Hepatocyte (in vitro differentiated cells): ENCODE measurements around the gene KDM8. TPM values are rescaled to one million over a fixed set of nuclear protein-coding genes. Genes with fewer than 3 reads are reported as not detected.

Experiments
- DNase-seq: peaks from one replicate; pipeline ENCODE4 v3.0.0-alpha.2; 2016; ENCODE audit warnings: low spot score
- H2AFZ ChIP-seq: fragments of 200-600 bp; sonication (generic); 2 replicates; pipeline ENCODE4 v1.6.0; 2016; ENCODE audit warnings: antibody characterized with exemption, mild to moderate bottlenecking
- H3K27ac ChIP-seq: fragments of 200-600 bp; sonication (generic); 2 replicates; pipeline ENCODE4 v1.5.1; 2016; ENCODE audit warnings: mild to moderate bottlenecking
- H3K27me3 ChIP-seq: fragments of 200-600 bp; sonication (generic); 2 replicates; pipeline ENCODE4 v1.6.1; 2016
- H3K36me3 ChIP-seq: fragments of 200-600 bp; sonication (generic); replicated peaks from 2 replicates; pipeline ENCODE4 v1.5.1; 2016; ENCODE audit warnings: low read depth; ENCODE audit not compliant: insufficient read depth
- H3K4me1 ChIP-seq: fragments of 200-600 bp; sonication (generic); 2 replicates; pipeline ENCODE4 v1.5.1; 2016; ENCODE audit warnings: mild to moderate bottlenecking, moderate library complexity; ENCODE audit not compliant: insufficient read depth
- H3K4me2 ChIP-seq: fragments of 200-600 bp; sonication (generic); 2 replicates; pipeline ENCODE4 v1.6.0; 2016
- H3K4me3 ChIP-seq: fragments of 200-600 bp; sonication (generic); 2 replicates; pipeline ENCODE4 v1.5.1; 2016; ENCODE audit warnings: mild to moderate bottlenecking
- H3K79me2 ChIP-seq: fragments of 200-600 bp; sonication (generic); 2 replicates; pipeline ENCODE4 v1.6.0; 2017; ENCODE audit warnings: mild to moderate bottlenecking
- H3K9me2 ChIP-seq: fragments of 200-600 bp; sonication (generic); replicated peaks from 2 replicates; pipeline ENCODE4 v1.6.0; 2017; ENCODE audit warnings: mild to moderate bottlenecking; ENCODE audit not compliant: insufficient read depth
- H3K9me3 ChIP-seq: fragments of 200-600 bp; sonication (generic); 2 replicates; pipeline ENCODE4 v1.5.1; 2016; ENCODE audit warnings: low read depth, mild to moderate bottlenecking
- H4K20me1 ChIP-seq: fragments of 200-600 bp; sonication (generic); 2 replicates; pipeline ENCODE4 v1.6.0; 2016; ENCODE audit warnings: mild to moderate bottlenecking; ENCODE audit not compliant: insufficient read depth, poor library complexity, severe bottlenecking
- EZH2 ChIP-seq: fragments of 200-600 bp; sonication (generic); IDR thresholded peaks from 2 replicates; pipeline ENCODE4 v1.6.1; 2016; ENCODE audit warnings: antibody characterized with exemption, mild to moderate bottlenecking, borderline replicate concordance
- EZH2phosphoT487 ChIP-seq: fragments of 200-600 bp; sonication (generic); IDR thresholded peaks from one replicate; pipeline ENCODE4 v1.6.1; 2018; ENCODE audit warnings: antibody characterized with exemption, mild to moderate bottlenecking, low read depth, moderate library complexity; ENCODE audit not compliant: unreplicated experiment, severe bottlenecking
- WGBS: methylation state at CpG from one replicate; pipeline ENCODE4 v1.1.6; 2016; ENCODE audit warnings: low lambda C conversion rate; ENCODE audit errors: missing lambda C conversion rate; 5-methylcytosine and 5-hydroxymethylcytosine counted together
- polyA plus RNA-seq: library from polyadenylated mRNA; unstranded; fragments of >200 nt; fragmentation: Nextera tagmentation; extraction: Ambion mirVana; gene quantifications from 2 replicates; pipeline ENCODE4 v1.2.1, GENCODE V29; 2016
- total RNA-seq: library from RNA; depleted of rRNA; stranded (reverse); fragments of >200 nt; gene quantifications from 2 replicates; pipeline ENCODE4 v1.2.3, GENCODE V29; 2014
- TF ChIP-seq, protein P1 (sequence below): fragments of 200-600 bp; sonication (generic); IDR thresholded peaks from 2 replicates; pipeline ENCODE4 v1.5.1; 2016; ENCODE audit warnings: antibody characterized with exemption, mild to moderate bottlenecking; ENCODE audit not compliant: poor library complexity

KDM8 gene
- total and polyA plus RNA-seq, 2 experiments from 2014 or later = 7.2 to 9.7 TPM

DNA sequence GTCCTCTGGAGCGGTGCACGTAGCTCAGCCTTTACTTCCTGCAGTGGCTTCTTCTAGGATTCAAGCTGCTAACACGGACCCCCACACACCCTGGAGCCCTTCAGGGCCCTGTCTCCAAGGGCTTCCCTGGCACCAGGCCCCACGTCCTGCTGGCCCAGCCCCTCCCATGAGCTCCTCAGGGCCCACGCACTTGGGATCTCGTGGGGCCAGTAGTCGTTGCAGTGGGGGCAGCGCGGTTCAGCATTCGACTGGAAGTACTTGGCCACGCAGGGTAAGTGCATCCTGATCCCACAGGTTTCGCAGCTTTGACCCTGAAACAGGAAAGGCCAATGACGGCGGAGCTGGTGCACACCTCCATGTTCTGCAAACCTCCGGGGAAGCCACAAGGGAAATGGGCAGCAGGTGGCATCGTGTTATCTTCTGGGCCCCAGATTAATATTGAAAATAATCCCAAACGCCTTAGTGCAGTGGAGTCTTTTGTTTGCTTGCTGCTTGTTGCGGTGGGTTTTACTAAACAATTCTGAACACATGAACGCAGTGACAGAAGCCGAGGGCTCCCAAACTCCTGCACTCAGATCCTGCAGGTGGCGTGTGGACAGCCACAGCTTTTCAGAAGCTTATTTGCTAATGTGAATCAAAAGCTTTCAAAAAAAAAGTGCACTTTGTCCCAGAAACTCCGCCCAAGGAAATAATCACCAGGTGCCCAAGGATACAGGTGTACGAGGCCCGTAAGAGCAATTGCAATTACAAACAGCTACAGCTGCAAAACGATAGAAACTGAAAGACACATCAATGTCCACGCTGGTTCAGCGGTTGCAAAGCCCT, 22.4 kb downstream of the KDM8 start:
- Histone ChIP-seq H3K4me1 (peaks cover 4% of the 10 kb centered on the region), H3K4me3 (no peak overlapping the region), H4K20me1 (no peaks in the 10 kb centered on the region), H3K79me2 (no peaks in the 10 kb centered on the region), H3K27ac (peak overlapping the region; percentile 70), H3K36me3 (no peaks in the 10 kb centered on the region), H3K9me2 (no peaks in the 10 kb centered on the region), H2AFZ (no peak overlapping the region), H3K4me2 (peak overlapping the region; percentile 55), H3K9me3 (no peaks in the 10 kb centered on the region), H3K27me3 (no peaks in the 10 kb centered on the region)
- TF ChIP-seq, protein P1, sequence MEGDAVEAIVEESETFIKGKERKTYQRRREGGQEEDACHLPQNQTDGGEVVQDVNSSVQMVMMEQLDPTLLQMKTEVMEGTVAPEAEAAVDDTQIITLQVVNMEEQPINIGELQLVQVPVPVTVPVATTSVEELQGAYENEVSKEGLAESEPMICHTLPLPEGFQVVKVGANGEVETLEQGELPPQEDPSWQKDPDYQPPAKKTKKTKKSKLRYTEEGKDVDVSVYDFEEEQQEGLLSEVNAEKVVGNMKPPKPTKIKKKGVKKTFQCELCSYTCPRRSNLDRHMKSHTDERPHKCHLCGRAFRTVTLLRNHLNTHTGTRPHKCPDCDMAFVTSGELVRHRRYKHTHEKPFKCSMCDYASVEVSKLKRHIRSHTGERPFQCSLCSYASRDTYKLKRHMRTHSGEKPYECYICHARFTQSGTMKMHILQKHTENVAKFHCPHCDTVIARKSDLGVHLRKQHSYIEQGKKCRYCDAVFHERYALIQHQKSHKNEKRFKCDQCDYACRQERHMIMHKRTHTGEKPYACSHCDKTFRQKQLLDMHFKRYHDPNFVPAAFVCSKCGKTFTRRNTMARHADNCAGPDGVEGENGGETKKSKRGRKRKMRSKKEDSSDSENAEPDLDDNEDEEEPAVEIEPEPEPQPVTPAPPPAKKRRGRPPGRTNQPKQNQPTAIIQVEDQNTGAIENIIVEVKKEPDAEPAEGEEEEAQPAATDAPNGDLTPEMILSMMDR = peak; percentile 26
- TF ChIP-seq EZH2 = no peak
- peak; percentile 61 for DNase-seq
- WGBS = 83% methylated on average over 27 of the region's 27 CpGs

DNA sequence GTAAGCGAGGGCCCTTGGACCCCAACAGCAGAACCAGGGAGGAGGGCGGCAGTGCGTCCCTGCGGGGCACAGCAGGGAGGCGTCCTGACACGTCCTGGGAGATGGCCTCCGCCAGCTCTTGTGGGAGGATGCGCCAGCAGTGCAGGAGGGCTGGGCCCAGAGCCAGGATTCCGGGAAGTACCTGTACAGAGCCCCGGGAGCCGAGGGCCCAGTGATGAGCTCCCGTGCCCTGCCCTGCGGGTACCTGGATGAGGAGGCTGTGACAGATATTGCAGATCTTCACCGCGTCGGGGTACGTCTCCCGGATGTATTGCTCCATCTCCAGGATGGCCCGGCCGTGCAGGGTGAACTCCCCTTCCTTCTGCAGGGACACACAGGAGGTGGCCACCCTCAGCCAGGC, 23.1 kb downstream of the KDM8 start:
- no peaks in the 10 kb centered on the region for H3K27me3 ChIP-seq
- peak overlapping the region; percentile 55 for H3K4me2 ChIP-seq

DNA sequence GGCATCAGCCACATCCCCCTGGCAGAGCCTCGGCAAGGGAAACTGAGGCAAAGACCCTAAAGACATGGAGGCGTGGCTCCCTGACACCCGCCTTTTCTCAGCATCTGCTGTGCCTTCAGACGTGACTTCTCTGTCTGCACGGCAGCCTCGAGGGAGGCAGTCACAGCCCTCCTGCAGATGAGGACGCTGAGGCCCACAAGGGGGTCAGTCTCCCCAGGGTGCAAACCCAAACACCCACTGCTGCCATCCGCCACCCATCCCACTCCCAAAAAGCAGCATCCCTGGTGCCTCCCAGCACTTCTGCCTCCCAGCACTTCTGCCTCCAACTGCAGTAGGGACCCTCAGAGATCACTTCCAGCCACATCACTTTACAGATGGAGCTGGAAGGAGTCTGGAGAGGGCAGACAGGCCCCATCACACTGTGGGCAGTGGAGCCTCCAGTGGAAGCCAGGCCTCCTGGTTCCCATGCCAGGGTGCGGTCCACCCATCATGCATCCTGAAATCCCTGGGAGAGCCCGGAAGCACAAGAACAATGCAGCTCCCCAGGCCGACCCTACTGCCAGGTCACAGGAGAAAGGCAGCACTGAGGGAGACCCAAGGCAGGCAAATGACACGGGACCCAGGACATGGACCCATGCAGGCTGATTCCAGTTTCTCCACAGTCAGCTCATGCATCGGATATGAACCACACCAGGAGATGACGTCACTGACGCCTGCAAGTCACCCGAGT, 23.8 kb downstream of the KDM8 start:
- Histone ChIP-seq H3K4me3 (no peak overlapping the region), H2AFZ (no peak overlapping the region), H3K4me2 (no peak overlapping the region), H3K27ac (peak overlapping the region; percentile 70), H3K79me2 (no peaks in the 10 kb centered on the region), H3K27me3 (no peaks in the 10 kb centered on the region), H3K9me3 (no peaks in the 10 kb centered on the region), H3K4me1 (peaks cover 4% of the 10 kb centered on the region), H3K9me2 (no peaks in the 10 kb centered on the region), H4K20me1 (no peaks in the 10 kb centered on the region), H3K36me3 (no peaks in the 10 kb centered on the region)
- WGBS = 96% methylated on average over 16 of the region's 16 CpGs
- no peak for DNase-seq
- TF ChIP-seq EZH2 (no peak), EZH2phosphoT487 (no peak)
- TF ChIP-seq, protein P1 = no peak

More for the DNA sequence above, 23.1 kb downstream of the KDM8 start:
- Histone ChIP-seq H3K4me1 (peaks cover 4% of the 10 kb centered on the region), H2AFZ (no peak overlapping the region), H3K9me3 (no peaks in the 10 kb centered on the region), H3K27ac (peak overlapping the region; percentile 70), H3K9me2 (no peaks in the 10 kb centered on the region), H3K36me3 (no peaks in the 10 kb centered on the region), H3K79me2 (no peaks in the 10 kb centered on the region), H3K4me3 (no peak overlapping the region), H4K20me1 (no peaks in the 10 kb centered on the region)
- 95% methylated on average over 18 of the region's 20 CpGs for WGBS
- DNase-seq = no peak
- TF ChIP-seq, protein P1 = no peak
- TF ChIP-seq EZH2 = no peak
- TF ChIP-seq EZH2phosphoT487 = no peak
